ENCODE measurements around the gene C6orf47. TPM values are rescaled to one million over a fixed set of nuclear protein-coding genes. Genes with fewer than 3 reads are reported as not detected.

Gene C6orf47
- total and polyA plus RNA-seq, 2 donors from 2014 or later = 25.5 to 26.5 TPM

DNA sequence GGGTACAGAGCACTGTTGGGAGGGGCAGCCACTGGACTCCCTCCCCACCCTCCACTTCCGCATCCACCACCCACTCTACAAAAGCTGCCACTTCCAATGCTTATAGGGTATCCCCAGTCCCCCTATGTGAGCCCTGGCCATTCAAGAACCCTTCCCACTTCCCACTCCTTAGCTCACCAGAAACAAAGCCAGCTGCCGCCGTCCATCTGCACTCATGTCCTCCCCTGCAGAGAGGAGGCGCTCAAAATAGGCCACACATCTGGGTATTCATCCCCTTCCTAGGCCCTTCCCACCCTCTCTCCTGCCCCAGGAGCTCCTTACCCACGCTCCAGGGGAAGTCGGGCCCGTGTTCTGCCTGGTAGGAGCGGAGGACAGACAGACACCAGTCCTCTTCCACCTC lies 26.7 kb upstream of the C6orf47 start:
- FAIRE-seq = no peak
- Histone ChIP-seq H3K4me1 (ENCODE audit: control insufficient read depth in 2 of 3, insufficient read depth in 2 of 3, low read depth in 1 of 3, low read length in 3 of 3) (peaks cover 0 to 2% (median 0%) of the 10 kb centered on the region in 3 donors), H3K27me3 (ENCODE audit: control insufficient read depth, insufficient read depth, low read length) (no peaks in the 10 kb centered on the region), H3K27ac (ENCODE audit: low read depth in 2 of 2, low read length in 2 of 2) (no peak overlapping the region), H3K9me3 (ENCODE audit: control insufficient read depth in 2 of 3, insufficient read depth in 1 of 3, low read length in 3 of 3) (no peaks in the 10 kb centered on the region), H3K4me3 (ENCODE audit: low read length in 3 of 3) (no peak overlapping the region), H3K36me3 (ENCODE audit: control insufficient read depth in 2 of 3, insufficient read depth in 3 of 3, low read length in 3 of 3) (peaks cover 0 to 46% (median 39%) of the 10 kb centered on the region in 3 donors), H3K9ac (ENCODE audit: low read length in 3 of 3) (no peak overlapping the region)
- DNase-seq = no peak
- intact Hi-C loops (cut with DNase I) = no loop called here
- TF ChIP-seq, protein P1, sequence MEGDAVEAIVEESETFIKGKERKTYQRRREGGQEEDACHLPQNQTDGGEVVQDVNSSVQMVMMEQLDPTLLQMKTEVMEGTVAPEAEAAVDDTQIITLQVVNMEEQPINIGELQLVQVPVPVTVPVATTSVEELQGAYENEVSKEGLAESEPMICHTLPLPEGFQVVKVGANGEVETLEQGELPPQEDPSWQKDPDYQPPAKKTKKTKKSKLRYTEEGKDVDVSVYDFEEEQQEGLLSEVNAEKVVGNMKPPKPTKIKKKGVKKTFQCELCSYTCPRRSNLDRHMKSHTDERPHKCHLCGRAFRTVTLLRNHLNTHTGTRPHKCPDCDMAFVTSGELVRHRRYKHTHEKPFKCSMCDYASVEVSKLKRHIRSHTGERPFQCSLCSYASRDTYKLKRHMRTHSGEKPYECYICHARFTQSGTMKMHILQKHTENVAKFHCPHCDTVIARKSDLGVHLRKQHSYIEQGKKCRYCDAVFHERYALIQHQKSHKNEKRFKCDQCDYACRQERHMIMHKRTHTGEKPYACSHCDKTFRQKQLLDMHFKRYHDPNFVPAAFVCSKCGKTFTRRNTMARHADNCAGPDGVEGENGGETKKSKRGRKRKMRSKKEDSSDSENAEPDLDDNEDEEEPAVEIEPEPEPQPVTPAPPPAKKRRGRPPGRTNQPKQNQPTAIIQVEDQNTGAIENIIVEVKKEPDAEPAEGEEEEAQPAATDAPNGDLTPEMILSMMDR (IDR thresholded peaks at IDR 0.05; ENCODE audit: borderline replicate concordance, extremely low read depth, insufficient read depth) = no peak

DNA sequence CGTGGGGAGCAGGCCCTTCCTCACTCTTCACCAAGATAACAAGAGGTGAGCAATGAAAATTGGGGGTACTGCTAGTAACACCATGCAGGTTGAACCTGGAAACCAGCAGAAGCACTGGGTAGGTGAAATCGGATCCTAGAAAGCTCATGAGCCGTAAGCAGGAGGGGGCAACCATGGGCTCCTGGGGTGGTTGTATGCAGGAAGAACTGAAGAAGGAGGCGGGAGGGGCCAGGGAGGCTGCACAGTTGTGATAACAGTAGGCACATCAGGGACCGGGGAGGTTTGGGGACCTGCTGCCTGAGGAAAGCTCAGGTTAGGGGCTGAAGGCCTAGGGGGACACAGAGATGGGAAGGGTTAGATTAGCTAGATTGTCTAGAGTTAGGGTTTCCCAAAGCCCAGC lies 25.9 kb upstream of the C6orf47 start:
- H3K36me3 ChIP-seq (ENCODE audit: control insufficient read depth in 2 of 3, insufficient read depth in 3 of 3, low read length in 3 of 3) = peaks cover 0 to 42% (median 34%) of the 10 kb centered on the region in 3 donors
- peaks cover 0 to 3% (median 2%) of the 10 kb centered on the region in 3 donors for H3K4me1 ChIP-seq (ENCODE audit: control insufficient read depth in 2 of 3, insufficient read depth in 2 of 3, low read depth in 1 of 3, low read length in 3 of 3)
- FAIRE-seq = no peak
- H3K27ac ChIP-seq (ENCODE audit: low read depth in 2 of 2, low read length in 2 of 2) = no peak overlapping the region
- no peaks in the 10 kb centered on the region for H3K27me3 ChIP-seq (ENCODE audit: control insufficient read depth, insufficient read depth, low read length)
- no peaks in the 10 kb centered on the region for H3K9me3 ChIP-seq (ENCODE audit: control insufficient read depth in 2 of 3, insufficient read depth in 1 of 3, low read length in 3 of 3)
- TF ChIP-seq, protein P1 (IDR thresholded peaks at IDR 0.05; ENCODE audit: borderline replicate concordance, extremely low read depth, insufficient read depth) = no peak
- intact Hi-C loops (cut with DNase I) = no loop called here
- H3K4me3 ChIP-seq (ENCODE audit: low read length in 3 of 3) = no peak overlapping the region
- DNase-seq = no peak
- H3K9ac ChIP-seq (ENCODE audit: low read length in 3 of 3) = no peak overlapping the region

DNA sequence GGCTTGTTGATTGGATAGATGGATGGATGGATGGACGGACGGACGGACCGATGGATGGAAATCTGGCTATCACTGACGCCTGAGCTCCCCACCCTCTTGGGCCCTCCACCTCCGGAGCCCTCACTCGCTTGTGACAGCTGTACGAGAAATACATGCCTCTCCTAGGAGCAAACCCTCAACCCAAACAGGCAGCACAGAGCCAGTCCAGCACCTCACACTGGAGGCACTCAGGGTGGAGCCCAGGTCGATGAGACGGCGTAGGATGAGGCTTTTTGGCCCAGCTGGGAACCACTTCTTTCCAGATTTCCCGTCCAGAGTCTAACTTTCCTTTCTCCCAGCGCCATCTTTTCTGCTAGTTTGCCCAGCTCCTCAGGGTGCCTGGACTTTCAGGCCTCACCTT lies 23.0 kb upstream of the C6orf47 start:
- Histone ChIP-seq H3K36me3 (ENCODE audit: control insufficient read depth in 2 of 3, insufficient read depth in 3 of 3, low read length in 3 of 3) (peaks cover 0 to 16% (median 12%) of the 10 kb centered on the region in 3 donors), H3K27ac (ENCODE audit: low read depth in 2 of 2, low read length in 2 of 2) (no peak overlapping the region), H3K27me3 (ENCODE audit: control insufficient read depth, insufficient read depth, low read length) (no peaks in the 10 kb centered on the region), H3K9ac (ENCODE audit: low read length in 3 of 3) (peak overlapping the region in 1 of 3 donors; percentile 24), H3K4me1 (ENCODE audit: control insufficient read depth in 2 of 3, insufficient read depth in 2 of 3, low read depth in 1 of 3, low read length in 3 of 3) (peaks cover 3 to 8% (median 4%) of the 10 kb centered on the region in 3 donors), H3K4me3 (ENCODE audit: low read length in 3 of 3) (peak overlapping the region in 1 of 3 donors; percentile 13), H3K9me3 (ENCODE audit: control insufficient read depth in 2 of 3, insufficient read depth in 1 of 3, low read length in 3 of 3) (no peaks in the 10 kb centered on the region)
- FAIRE-seq (no peak), DNase-seq (peak in 1 of 5 donors; percentile 15)
- TF ChIP-seq, protein P1 (IDR thresholded peaks at IDR 0.05; ENCODE audit: borderline replicate concordance, extremely low read depth, insufficient read depth) = no peak
- intact Hi-C loops (cut with DNase I) = no loop called here

Measured in kidney (tissue), 14 donors.